ENCODE results near the gene PNPLA7. TPM values are rescaled to one million over a fixed set of nuclear protein-coding genes. Genes with fewer than 3 reads are reported as not detected.

PNPLA7 gene
- total and polyA plus RNA-seq, 2 of the 13 experiments (the other 11 are each of a cell fraction or from before 2014, with no cell fraction given) = 0.42 to 1.5 TPM

- H3K4me1 ChIP-seq (ENCODE audit: insufficient read depth, low read length) = peaks cover 27% of the 10 kb centered on the region
- peaks cover 19% of the 10 kb centered on the region for H3K9me3 ChIP-seq (ENCODE audit: low read length)
- no peak overlapping the region for H3K4me2 ChIP-seq (ENCODE audit: low read depth, low read length)
- H3K27me3 ChIP-seq (ENCODE audit: control insufficient read depth in 1 of 2, insufficient read depth in 2 of 2, low read length in 2 of 2) = peaks cover 5 to 29% of the 10 kb centered on the region in 2 experiments; a peak in 4 of 5 replicates
- BruUV-seq (replicated peaks) = no TSS peak
- no peaks in the 10 kb centered on the region for H4K20me1 ChIP-seq (ENCODE audit: insufficient read depth, low read length)
- H3K36me3 ChIP-seq (replicated peaks in 1 of 2; ENCODE audit: control insufficient read depth in 1 of 2, insufficient read depth in 2 of 2, low read length in 2 of 2) = no peaks in the 10 kb centered on the region
- FAIRE-seq = no peak
- in situ Hi-C loops (cut with HindIII; ENCODE audit: extremely low pct_ligation_motif_present, low pct_unique_long_range_greater_than_20kb) (no loop called here), intact Hi-C loops (cut with micrococcal nuclease; ENCODE audit: unreplicated experiment) (no loop called here)
- peak; percentile 99 for TF ChIP-seq ZFP1 (CRISPR knock-in tag; IDR thresholded peaks at IDR 0.05)
- no peak for TF ChIP-seq ZNF766 (CRISPR knock-in tag; IDR thresholded peaks at IDR 0.05; ENCODE audit: borderline replicate concordance)
- TF ChIP-seq SP140L (CRISPR knock-in tag; IDR thresholded peaks at IDR 0.05; ENCODE audit: borderline replicate concordance) = no peak
- no peak overlapping the region for H2AFZ ChIP-seq (ENCODE audit: low read length)
- CTCF ChIA-PET (ENCODE audit: low intra/inter-chr PET ratio, low total read pairs) = no interaction called here
- WGBS (ENCODE audit: low lambda C conversion rate) = 30% methylated on average over 3 of the region's 3 CpGs
- H3K9ac ChIP-seq (ENCODE audit: insufficient read depth, low read depth, low read length) = no peak overlapping the region
- no peak for DNase-seq (ENCODE audit: low spot score)
- POLR2A ChIA-PET = no interaction called here
- H3K27ac ChIP-seq (ENCODE audit: extremely low read length, insufficient read depth, low read length) = no peak overlapping the region
- H3K79me2 ChIP-seq (ENCODE audit: insufficient read depth, low read length) = no peaks in the 10 kb centered on the region
- no peak for ATAC-seq
- H3K4me3 ChIP-seq (replicated peaks in 1 of 3; ENCODE audit: insufficient read depth in 1 of 3, low read depth in 2 of 3, low read length in 3 of 3) = no peak overlapping the region
Measured at GRCh38 chr9:137475666-137476065, 74.5 kb downstream of the PNPLA7 start.

- Histone ChIP-seq H3K4me1 (ENCODE audit: insufficient read depth, low read length) (peaks cover 13% of the 10 kb centered on the region), H3K36me3 (replicated peaks in 1 of 2; ENCODE audit: control insufficient read depth in 1 of 2, insufficient read depth in 2 of 2, low read length in 2 of 2) (no peaks in the 10 kb centered on the region), H3K4me2 (ENCODE audit: low read depth, low read length) (no peak overlapping the region), H4K20me1 (ENCODE audit: insufficient read depth, low read length) (no peaks in the 10 kb centered on the region), H3K9ac (ENCODE audit: insufficient read depth, low read depth, low read length) (no peak overlapping the region), H3K27me3 (ENCODE audit: control insufficient read depth in 1 of 2, insufficient read depth in 2 of 2, low read length in 2 of 2) (peaks cover 0 to 17% of the 10 kb centered on the region in 2 experiments; a peak in 4 of 5 replicates), H3K4me3 (replicated peaks in 1 of 3; ENCODE audit: insufficient read depth in 1 of 3, low read depth in 2 of 3, low read length in 3 of 3) (no peak overlapping the region), H3K9me3 (ENCODE audit: low read length) (peaks cover 19% of the 10 kb centered on the region), H2AFZ (ENCODE audit: low read length) (no peak overlapping the region), H3K79me2 (ENCODE audit: insufficient read depth, low read length) (no peaks in the 10 kb centered on the region), H3K27ac (ENCODE audit: extremely low read length, insufficient read depth, low read length) (no peak overlapping the region)
- ChIA-PET CTCF (ENCODE audit: low intra/inter-chr PET ratio, low total read pairs) (no interaction called here), POLR2A (no interaction called here)
- intact Hi-C loops (cut with micrococcal nuclease; ENCODE audit: unreplicated experiment) = no loop called here
- ATAC-seq (no peak), FAIRE-seq (no peak), DNase-seq (ENCODE audit: low spot score) (no peak)
- BruUV-seq (replicated peaks) = no TSS peak
- 75% methylated on average over 18 of the region's 18 CpGs for WGBS (ENCODE audit: low lambda C conversion rate)
- in situ Hi-C loops (cut with HindIII; ENCODE audit: extremely low pct_ligation_motif_present, low pct_unique_long_range_greater_than_20kb) = no loop called here
- no peak for TF ChIP-seq ZNF552 (CRISPR knock-in tag; IDR thresholded peaks at IDR 0.05; ENCODE audit: borderline replicate concordance)
- TF ChIP-seq DDIT3 (CRISPR knock-in tag; IDR thresholded peaks at IDR 0.05) = no peak
- no peak for TF ChIP-seq PREB (CRISPR knock-in tag; IDR thresholded peaks at IDR 0.05)
- no peak for TF ChIP-seq ZFAT (CRISPR knock-in tag; conservative IDR thresholded peaks at IDR 0.05)
- no peak for TF ChIP-seq KDM3A (CRISPR knock-in tag; IDR thresholded peaks at IDR 0.05; ENCODE audit: low read depth)
- no peak for TF ChIP-seq ZNF414 (CRISPR knock-in tag; IDR thresholded peaks at IDR 0.05)
- TF ChIP-seq ZNF205 (CRISPR knock-in tag; IDR thresholded peaks at IDR 0.05) = no peak
- TF ChIP-seq ZBTB49 (CRISPR knock-in tag; IDR thresholded peaks at IDR 0.05; ENCODE audit: borderline replicate concordance) = no peak
- TF ChIP-seq ZNF276 (CRISPR knock-in tag; IDR thresholded peaks at IDR 0.05; ENCODE audit: low read depth) = no peak
- TF ChIP-seq CENPX (CRISPR knock-in tag; IDR thresholded peaks at IDR 0.05) = no peak
Measured at GRCh38 chr9:137474271-137474670, 75.9 kb downstream of the PNPLA7 start.

Measured in HepG2 (cell line).